LoVo (cell line): ENCODE data around the gene PTPRM.

Experiments used
- DNase-seq: peaks from one replicate; pipeline ENCODE4 v3.0.0-alpha.2; 2016; ENCODE audit warnings: low spot score

Gene PTPRM

DNA sequence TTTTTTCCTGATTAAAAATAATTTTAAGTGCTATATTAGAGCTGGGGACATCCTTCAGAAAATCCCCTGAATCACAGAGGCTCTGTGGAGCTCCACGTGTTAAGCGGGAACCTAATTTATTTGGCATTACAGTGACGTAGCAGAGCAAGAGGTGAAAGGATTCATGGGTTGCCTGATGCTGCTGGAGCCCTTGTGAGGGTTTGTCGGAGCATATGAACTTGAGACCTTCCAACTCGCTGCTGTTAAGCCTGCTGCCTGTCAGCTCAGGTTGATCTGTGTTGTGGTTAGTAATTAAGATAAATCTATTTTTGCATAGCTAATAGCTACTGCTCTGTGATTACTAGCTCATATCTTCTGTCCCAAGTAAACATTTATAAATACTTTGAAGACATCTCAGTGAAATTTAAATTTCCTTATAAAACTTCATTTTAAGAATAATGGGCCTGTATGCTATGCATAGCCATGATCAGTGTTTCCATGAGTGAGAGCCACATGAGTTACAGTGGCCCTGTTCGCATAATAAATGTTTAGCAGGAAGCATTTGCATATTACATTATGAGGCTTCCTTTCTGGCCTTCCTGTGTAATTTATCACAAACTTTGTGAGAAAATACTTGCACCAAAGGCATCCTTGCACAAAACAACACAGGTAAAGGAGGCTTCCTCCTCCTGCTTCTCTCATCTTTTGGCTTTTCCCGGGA lies 438.9 kb downstream of the PTPRM start:
- DNase-seq: no peak

DNA sequence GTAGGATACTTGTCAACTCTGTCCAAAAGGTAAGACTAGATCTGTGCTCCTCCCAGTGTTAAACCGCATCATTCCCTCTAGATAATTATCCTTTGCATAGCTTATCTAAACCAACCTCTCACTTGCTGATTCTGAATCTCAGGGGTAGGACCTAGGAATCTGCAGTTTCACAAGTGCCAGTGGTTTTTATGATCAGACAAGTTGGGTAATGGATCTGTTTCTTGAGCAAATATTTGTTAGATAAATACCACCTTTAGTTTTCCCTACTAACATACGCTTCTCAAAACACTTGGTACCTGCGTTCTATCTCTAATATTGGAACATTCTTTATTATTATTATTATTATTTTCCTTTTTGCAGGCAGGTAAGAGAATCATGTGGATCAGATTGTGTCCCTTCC lies 439.9 kb downstream of the PTPRM start:
- DNase-seq: no peak

DNA sequence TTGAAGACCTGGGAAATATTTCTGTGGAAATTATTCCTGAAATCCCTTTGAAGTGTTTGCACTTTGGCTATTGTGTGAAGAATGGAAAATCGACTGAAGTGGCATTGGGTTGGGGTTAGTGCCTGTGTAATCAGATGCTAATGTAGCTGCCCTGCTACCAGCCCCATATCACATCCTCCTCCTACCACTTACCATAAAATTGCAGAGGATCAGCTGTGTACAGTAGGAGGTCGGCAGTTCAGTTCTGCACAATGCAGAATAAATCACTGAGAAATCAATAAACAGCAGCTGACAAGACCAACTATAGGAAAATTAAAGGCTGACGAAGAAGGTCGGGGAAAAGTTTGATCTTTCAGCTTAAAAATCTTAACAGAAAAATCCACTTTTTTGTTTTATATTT lies 440.9 kb downstream of the PTPRM start:
- no peak for DNase-seq

- no peak for DNase-seq
Measured at GRCh38 chr18:8011361-8011760, 444.2 kb downstream of the PTPRM start.

GRCh38 chr18:8011906-8012305 lies 444.8 kb downstream of the PTPRM start:
- no peak for DNase-seq

DNA sequence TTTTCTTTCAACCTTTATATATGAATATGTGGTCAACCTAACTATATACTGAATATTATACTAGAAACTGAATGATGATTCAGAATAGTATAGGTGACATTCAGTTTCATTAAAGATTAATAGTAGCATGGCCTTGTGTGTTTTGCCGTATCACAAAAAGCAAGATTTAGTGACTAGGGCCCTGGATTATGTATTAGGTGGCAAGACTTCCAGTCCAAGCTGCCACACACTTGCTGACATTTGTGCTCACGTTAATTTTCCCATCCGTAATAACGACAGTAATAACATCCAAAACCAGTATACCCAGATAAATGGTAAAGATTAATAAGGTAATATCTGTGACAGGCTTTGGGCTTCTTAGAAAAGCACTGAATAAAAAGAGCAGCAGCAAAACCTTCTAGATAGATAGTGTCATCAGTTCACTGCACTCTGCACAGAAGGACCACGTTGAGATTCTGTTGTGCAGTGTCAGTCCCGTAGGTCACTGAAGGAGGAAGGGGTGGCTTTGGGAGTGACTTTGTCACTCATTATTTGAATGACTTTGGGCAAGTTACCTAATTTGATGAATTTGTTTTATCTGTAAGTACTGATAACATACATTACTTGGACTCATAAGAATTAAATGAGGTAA lies 451.7 kb downstream of the PTPRM start:
- no peak for DNase-seq

- DNase-seq: no peak
Measured at GRCh38 chr18:8019600-8019999, 452.5 kb downstream of the PTPRM start.

GRCh38 chr18:8020132-8020846 lies 453.2 kb downstream of the PTPRM start:
- no peak for DNase-seq

- DNase-seq: no peak
Measured at GRCh38 chr18:8029061-8029460, 461.9 kb downstream of the PTPRM start.

GRCh38 chr18:8029731-8030130 lies 462.6 kb downstream of the PTPRM start:
- no peak for DNase-seq

DNA sequence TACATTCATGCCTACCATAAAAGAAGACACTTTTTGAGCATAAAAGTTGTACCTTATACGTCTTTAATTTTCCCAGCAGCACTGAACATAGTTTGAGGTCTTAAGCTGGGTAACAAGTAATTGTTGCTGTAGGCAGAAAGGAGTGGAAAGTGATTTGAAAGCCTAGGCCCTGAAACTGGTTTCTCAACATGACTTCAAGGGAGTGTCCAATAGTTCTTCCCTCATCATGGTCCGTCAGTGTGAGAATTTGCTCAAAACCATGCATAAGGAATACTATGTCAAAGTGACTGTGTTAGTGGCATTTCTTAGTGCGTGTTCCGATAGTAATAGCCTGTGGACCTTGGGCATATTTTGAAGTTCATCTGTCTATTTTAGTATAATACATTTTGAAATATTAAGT lies 463.1 kb downstream of the PTPRM start:
- DNase-seq: no peak

- no peak for DNase-seq
Measured at GRCh38 chr18:8031496-8031895, 464.4 kb downstream of the PTPRM start.

GRCh38 chr18:8034674-8035073 lies 467.6 kb downstream of the PTPRM start:
- DNase-seq: no peak

DNA sequence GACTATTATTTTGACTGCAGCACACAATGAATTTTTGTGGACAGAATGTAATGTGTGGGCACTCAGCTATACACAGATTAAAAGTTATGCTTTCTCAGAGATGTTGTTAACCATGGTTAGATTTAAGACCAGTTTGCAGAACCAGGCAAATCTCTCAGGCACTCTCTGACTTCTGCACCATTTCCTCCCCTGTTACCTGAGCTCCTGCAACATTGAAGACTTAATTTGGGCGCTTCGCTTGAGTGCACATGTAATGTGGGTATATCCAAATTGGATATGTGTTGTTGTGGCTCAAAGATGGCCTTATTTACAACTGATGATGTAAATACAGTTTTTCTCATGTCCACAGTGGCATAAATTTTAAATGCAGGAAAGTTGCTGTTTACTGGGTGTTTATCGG lies 469.4 kb downstream of the PTPRM start:
- DNase-seq: no peak

DNA sequence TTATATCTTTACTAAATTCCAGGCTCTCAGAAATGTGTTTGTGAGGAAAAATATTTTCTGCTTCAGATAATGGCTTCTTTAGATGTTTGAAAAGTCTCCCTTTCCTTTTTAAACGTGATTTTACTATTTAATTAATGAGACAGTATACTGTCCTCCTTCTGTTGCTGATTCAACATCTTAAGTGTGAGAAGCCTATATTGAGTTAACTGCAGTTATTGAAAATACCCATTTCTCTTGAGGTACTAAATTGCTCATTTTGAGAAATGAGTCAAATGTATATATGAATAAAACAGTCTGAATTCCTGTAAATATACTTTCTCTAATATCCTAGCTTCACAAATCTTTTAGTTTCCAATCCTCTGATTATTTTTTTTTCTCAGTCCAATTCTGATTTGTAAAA lies 470.2 kb downstream of the PTPRM start:
- DNase-seq: no peak

DNA sequence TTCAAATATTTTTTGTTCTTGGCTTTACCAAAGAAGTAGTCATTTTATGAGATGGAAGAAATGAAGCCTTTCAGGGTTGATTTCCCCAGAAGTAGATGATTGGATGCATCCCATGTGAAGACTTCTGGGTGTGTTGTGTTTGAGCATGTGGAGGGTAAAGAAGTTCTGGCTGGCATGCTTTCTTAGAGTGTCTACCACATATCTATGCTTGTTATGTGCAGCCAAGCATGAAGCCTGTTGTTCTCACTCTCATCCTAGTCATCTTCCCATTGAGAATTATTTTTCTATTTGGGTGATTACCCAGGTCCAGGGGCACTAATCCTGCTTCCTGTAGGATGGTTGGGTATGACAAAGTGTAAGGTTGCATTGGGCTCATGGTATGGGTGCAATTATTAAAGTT lies 472.9 kb downstream of the PTPRM start:
- DNase-seq: no peak

- no peak for DNase-seq
Measured at GRCh38 chr18:8041526-8042111, 474.5 kb downstream of the PTPRM start.

DNA sequence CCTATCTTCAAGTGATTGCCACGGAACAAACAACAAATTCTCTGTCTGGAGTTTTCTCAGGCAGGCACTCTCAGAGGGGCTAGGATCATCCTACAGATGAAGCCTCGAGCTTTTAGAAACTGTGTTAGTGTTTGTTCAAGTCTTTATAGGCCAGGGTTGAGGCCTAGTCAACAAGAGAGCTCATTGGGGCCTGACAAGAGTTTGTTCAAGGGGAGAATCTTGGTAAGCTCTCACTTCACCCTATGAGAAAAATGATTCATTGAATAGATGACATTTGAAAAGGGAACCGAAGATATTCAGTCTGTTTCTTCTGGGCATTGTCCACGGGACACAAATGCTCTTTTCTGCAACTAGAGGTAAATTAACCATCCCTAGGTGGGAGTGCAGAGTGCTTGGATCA lies 476.9 kb downstream of the PTPRM start:
- DNase-seq: no peak

- no peak for DNase-seq
Measured at GRCh38 chr18:8045160-8045883, 478.2 kb downstream of the PTPRM start.

GRCh38 chr18:8045884-8046281 lies 478.8 kb downstream of the PTPRM start:
- no peak for DNase-seq

DNA sequence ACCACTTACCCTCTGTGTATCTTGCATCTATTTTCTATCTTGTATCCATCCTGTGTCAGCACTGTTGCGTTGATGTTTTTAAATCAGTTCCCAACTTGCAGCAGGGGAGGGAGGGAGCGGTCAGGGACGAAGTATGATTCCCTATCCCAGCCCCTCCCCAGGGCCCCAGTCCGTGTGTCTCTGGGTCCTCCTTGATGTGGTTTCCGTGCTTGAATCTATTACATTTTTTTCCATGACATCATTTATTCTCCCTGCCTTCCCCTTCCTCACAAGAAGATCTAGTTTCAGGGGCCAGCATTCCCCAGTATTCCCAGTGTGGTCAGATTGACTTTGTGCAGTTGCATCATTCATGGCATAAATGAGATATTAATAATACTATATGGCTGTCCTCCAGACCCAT lies 479.3 kb downstream of the PTPRM start:
- DNase-seq: no peak

DNA sequence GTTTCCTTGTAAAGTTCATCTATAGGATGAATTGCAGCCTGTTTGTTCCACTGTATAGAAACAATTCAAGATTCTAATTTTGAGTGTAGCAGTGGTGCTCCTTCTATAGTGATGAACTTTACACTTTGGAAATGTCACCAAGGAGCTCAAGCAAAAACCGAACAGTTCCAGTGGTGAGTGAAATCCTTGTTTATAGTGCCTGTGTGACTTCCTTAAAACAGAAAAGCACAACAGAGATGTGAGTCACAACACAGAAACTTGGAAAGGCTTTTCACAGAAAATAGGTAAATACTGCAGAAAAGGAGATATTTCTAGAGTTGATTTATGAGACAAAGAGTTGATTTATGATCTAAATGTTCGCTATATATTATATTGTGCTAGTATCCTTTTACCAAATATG lies 482.0 kb downstream of the PTPRM start:
- DNase-seq: no peak
